HG03342 (cell line): Measurements from ENCODE around the gene ERF.

Source experiments
- ATAC-seq: cut with Tn5 transposase; IDR thresholded peaks from one replicate; pipeline ENCODE4 v1.9.1; 2021; ENCODE audit warnings: mild to moderate bottlenecking, moderate library complexity; ENCODE audit not compliant: unreplicated experiment

ERF gene

GRCh38 chr19:42255766-42256745, 1.1 kb upstream of the ERF start:
- ATAC-seq = no peak

GRCh38 chr19:42254089-42254849, 659 bp downstream of the ERF start:
- ATAC-seq = peak; percentile 26

GRCh38 chr19:42253245-42254088, 1.5 kb downstream of the ERF start:
- ATAC-seq = peak; percentile 22

- ATAC-seq = no peak
Measured at GRCh38 chr19:42252365-42253244, 2.3 kb downstream of the ERF start.

- ATAC-seq = no peak
Measured at GRCh38 chr19:42251572-42252358, 3.2 kb downstream of the ERF start.

- no peak for ATAC-seq
Measured at GRCh38 chr19:42250666-42251531, 4.0 kb downstream of the ERF start.

- ATAC-seq = no peak
Measured at GRCh38 chr19:42250183-42250665, 4.7 kb downstream of the ERF start.

GRCh38 chr19:42249769-42250168, 5.2 kb downstream of the ERF start:
- no peak for ATAC-seq

GRCh38 chr19:42249149-42249750, 5.7 kb downstream of the ERF start:
- no peak for ATAC-seq

- ATAC-seq = no peak
Measured at GRCh38 chr19:42248270-42249148, 6.4 kb downstream of the ERF start.

- no peak for ATAC-seq
Measured at GRCh38 chr19:42247640-42248199, 7.2 kb downstream of the ERF start.

- no peak for ATAC-seq
Measured at GRCh38 chr19:42246922-42247639, 7.8 kb downstream of the ERF start.

- ATAC-seq = no peak
Measured at GRCh38 chr19:42246143-42246921, 8.6 kb downstream of the ERF start.

- ATAC-seq = no peak
Measured at GRCh38 chr19:42245231-42245630, 9.7 kb downstream of the ERF start.
